SIG-M5 (cell line): ENCODE data around the gene ATAD3B.
"Not testable (repeated sequence)": the region's sequence is repeated elsewhere in the genome, so short reads cannot be mapped to it uniquely, and the experiment has no call there.

ENCODE experiments used
- DNase-seq: peaks from one replicate; lab custom pipeline; 2025; lab: John Stamatoyannopoulos, UW

ATAD3B gene

GRCh38 chr1:1481811-1482210 is 10.2 kb downstream of the ATAD3B start:
- DNase-seq: not testable (repeated sequence)

GRCh38 chr1:1482856-1483255 is 11.3 kb downstream of the ATAD3B start:
- DNase-seq: no peak

GRCh38 chr1:1483714-1484113 is 12.1 kb downstream of the ATAD3B start:
- DNase-seq: no peak

GRCh38 chr1:1484976-1485750 is 13.6 kb downstream of the ATAD3B start:
- DNase-seq: not testable (repeated sequence)

- DNase-seq: not testable (repeated sequence)
These were observed 14.3 kb downstream of the ATAD3B start for GRCh38 chr1:1485755-1486317.

GRCh38 chr1:1487701-1488100 is 16.1 kb downstream of the ATAD3B start:
- DNase-seq: no peak

GRCh38 chr1:1489231-1489630 is 17.7 kb downstream of the ATAD3B start:
- no peak for DNase-seq

- no peak for DNase-seq
These were observed 18.3 kb downstream of the ATAD3B start for GRCh38 chr1:1489861-1490260.

- no peak for DNase-seq
These were observed 19.2 kb downstream of the ATAD3B start for GRCh38 chr1:1490633-1491230.

GRCh38 chr1:1491601-1492000 is 20.0 kb downstream of the ATAD3B start:
- no peak for DNase-seq

GRCh38 chr1:1494311-1494710 is 22.7 kb downstream of the ATAD3B start:
- DNase-seq: not testable (repeated sequence)

- DNase-seq: not testable (repeated sequence)
These were observed 24.0 kb downstream of the ATAD3B start for GRCh38 chr1:1495461-1495975.

GRCh38 chr1:1504777-1505365 is 33.3 kb downstream of the ATAD3B start:
- not testable (repeated sequence) for DNase-seq

GRCh38 chr1:1505366-1505798 is 33.8 kb downstream of the ATAD3B start:
- DNase-seq: not testable (repeated sequence)

GRCh38 chr1:1505801-1506200 is 34.2 kb downstream of the ATAD3B start:
- not testable (repeated sequence) for DNase-seq

- no peak for DNase-seq
These were observed 35.7 kb downstream of the ATAD3B start for GRCh38 chr1:1507305-1507704.

- not testable (repeated sequence) for DNase-seq
These were observed 37.4 kb downstream of the ATAD3B start for GRCh38 chr1:1508775-1509464.

- not testable (repeated sequence) for DNase-seq
These were observed 37.9 kb downstream of the ATAD3B start for GRCh38 chr1:1509465-1509850.

- DNase-seq: no peak
These were observed 39.5 kb downstream of the ATAD3B start for GRCh38 chr1:1510912-1511532.

- DNase-seq: peak; percentile 46
These were observed 40.1 kb downstream of the ATAD3B start, which contains the start of gene ATAD3A for GRCh38 chr1:1511533-1512285. TSS of gene ATAD3A (plus strand) at chr1:1512162. CDS start at chr1:1512269, 107 bp downstream.

- not testable (repeated sequence) for DNase-seq
These were observed 40.9 kb downstream of the ATAD3B start for GRCh38 chr1:1512425-1512824.
